Effector memory CD8-positive, alpha-beta T cell (primary cell): Measurements from ENCODE around the gene GLUL.

ENCODE experiments used
- ATAC-seq: fragments of 150-1000 bp; cut with Tn5 transposase; replicated peaks from 2 replicates; pipeline ENCODE4 v1.10.0; 2021; ENCODE audit warnings: mild to moderate bottlenecking, moderate library complexity
- DNase-seq, 3 experiments: peaks; one replicate each; pipeline ENCODE4 v3.0.0; 2021
- H3K27ac Mint-ChIP-seq, 2 donors: one replicate each; pipeline ENCODE4 v1.8.0; 2022; ENCODE audit warnings: mild to moderate bottlenecking in 2 of 2, mixed read lengths in 2 of 2, moderate library complexity in 2 of 2
- H3K27me3 Mint-ChIP-seq, 2 donors: one replicate each; pipeline ENCODE4 v1.8.0; 2022; ENCODE audit warnings: mixed read lengths in 2 of 2
- H3K36me3 Mint-ChIP-seq: one replicate; pipeline ENCODE4 v1.8.0; 2022; ENCODE audit warnings: mild to moderate bottlenecking, moderate library complexity, mixed read lengths; ENCODE audit not compliant: insufficient read depth
- H3K4me1 Mint-ChIP-seq, 2 donors: one replicate each; pipeline ENCODE4 v1.8.0; 2022; ENCODE audit warnings: low read depth in 2 of 2, mixed read lengths in 2 of 2
- H3K4me3 Mint-ChIP-seq, 2 donors: one replicate each; pipeline ENCODE4 v1.8.0; 2022; ENCODE audit warnings: mild to moderate bottlenecking in 2 of 2, mixed read lengths in 2 of 2, moderate library complexity in 2 of 2
- H3K9me3 Mint-ChIP-seq, 2 donors: one replicate each; pipeline ENCODE4 v1.8.0; 2022; ENCODE audit warnings: mixed read lengths in 2 of 2

GLUL gene

DNA sequence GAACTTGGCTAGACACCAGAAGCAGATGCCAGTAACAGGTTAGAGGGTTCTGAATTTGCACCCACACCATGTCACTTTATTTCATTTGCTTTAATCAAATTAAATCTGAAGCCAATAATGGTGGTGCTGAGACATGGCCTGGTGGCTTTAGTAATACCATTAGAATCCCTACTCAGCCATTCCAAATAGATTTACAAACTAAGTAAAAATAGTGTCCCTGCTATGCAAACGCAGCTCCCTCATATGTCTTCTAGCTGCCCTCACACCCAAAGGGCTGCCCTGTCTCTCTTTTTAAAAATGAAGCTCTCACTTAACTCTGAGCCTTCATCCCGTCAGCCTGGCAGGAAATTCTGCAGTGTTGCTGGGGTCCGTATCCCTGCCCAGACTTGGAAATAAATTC is 21.1 kb downstream of the GLUL start:
- Mint-ChIP-seq H3K36me3 (no peaks in the 10 kb centered on the region), H3K27ac (no peak overlapping the region), H3K4me1 (no peaks in the 10 kb centered on the region), H3K4me3 (no peak overlapping the region), H3K27me3 (peaks cover 4 to 14% of the 10 kb centered on the region in 2 donors), H3K9me3 (no peaks in the 10 kb centered on the region)
- DNase-seq (no peak), ATAC-seq (no peak)

DNA sequence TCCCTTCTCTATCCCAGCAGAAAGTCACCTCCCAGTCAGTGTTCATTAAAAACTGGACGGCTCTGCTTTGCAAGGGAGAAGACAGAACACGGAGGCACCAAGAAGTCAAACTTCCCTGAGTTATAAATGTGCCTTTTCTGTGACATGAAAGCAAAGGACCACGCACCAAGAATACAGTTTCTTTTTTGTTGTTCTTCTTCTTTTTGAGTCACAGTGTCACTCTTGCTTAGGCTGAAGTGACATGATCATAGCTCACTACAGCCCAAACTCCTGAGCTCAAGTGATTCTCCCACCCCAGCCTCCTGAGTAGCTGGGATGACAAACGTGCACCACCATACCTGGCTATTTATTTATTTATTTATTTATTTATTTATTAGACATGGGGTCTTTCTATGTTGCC is 22.7 kb downstream of the GLUL start:
- Mint-ChIP-seq H3K4me1 (no peaks in the 10 kb centered on the region), H3K4me3 (no peak overlapping the region), H3K27me3 (peaks cover 8 to 19% of the 10 kb centered on the region in 2 donors), H3K27ac (no peak overlapping the region), H3K36me3 (no peaks in the 10 kb centered on the region), H3K9me3 (no peaks in the 10 kb centered on the region)
- DNase-seq (no peak), ATAC-seq (no peak)

DNA sequence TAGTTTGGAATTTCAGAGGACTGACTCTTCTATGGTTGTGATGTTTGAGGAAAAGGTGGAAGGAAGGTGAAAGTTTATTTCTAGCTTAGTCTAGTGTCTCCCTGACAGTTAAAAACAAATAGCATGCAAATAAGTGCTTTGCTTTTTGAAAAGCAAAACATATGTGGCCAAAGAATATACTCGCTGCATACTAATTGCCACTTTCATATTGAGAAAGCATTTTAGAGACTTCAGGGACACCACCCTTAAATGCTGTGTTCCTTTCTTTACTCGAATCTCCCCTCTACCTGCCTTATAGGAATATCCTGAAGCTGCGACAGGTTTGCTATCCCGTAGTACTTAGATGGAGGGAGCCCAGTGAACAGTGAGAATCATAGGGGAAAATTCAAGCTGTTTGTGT is 23.2 kb downstream of the GLUL start:
- DNase-seq (no peak), ATAC-seq (no peak)
- Mint-ChIP-seq H3K4me3 (no peak overlapping the region), H3K9me3 (no peaks in the 10 kb centered on the region), H3K27me3 (peaks cover 8 to 19% of the 10 kb centered on the region in 2 donors), H3K4me1 (no peaks in the 10 kb centered on the region), H3K36me3 (no peaks in the 10 kb centered on the region), H3K27ac (no peak overlapping the region)

DNA sequence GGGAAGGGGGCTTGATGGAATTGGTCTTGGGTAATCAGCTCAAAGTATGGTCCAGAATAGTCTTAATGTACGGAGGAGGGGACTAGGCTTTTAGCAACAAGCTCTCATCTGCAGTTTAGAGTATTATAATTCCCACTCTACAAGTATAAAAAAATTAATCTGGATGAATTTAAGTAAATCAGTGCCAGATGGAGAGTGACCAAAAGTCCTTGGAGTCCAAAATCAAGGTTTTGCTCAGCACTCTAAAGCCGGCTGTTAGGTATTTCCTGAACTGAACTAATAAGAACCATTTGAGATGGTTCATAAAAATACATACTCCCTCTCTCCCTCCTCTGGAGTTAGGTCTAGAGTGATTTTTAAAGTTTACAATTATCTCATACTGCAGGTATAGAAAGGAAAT is 23.7 kb downstream of the GLUL start:
- ATAC-seq = no peak

DNA sequence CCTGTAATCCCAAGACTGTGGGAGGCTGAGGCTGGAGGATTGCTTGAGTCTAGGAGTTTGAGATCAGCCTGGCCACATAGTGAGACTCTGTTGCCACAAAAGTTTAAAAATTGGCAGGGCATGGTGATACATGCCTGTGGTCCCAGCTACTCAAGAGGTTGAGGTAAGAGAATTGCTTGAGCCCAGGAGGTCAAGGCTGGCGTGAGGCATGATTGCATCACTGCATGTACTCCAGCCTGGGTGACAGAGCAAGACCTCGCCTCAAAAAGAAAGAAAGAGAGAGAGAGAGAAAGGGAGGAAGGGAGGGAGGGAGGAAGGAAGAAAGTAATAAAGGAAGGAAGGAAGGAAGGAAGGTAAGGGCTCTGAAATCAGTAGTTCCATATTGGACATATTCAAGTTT is 25.0 kb downstream of the GLUL start:
- Mint-ChIP-seq H3K36me3 (peaks cover 3% of the 10 kb centered on the region), H3K9me3 (no peaks in the 10 kb centered on the region), H3K27me3 (peaks cover 8 to 19% of the 10 kb centered on the region in 2 donors), H3K4me1 (no peaks in the 10 kb centered on the region), H3K27ac (no peak overlapping the region), H3K4me3 (no peak overlapping the region)
- DNase-seq (no peak), ATAC-seq (no peak)

More for the DNA sequence above, 23.7 kb downstream of the GLUL start:
- peaks cover 8 to 19% of the 10 kb centered on the region in 2 donors for H3K27me3 Mint-ChIP-seq
- H3K36me3 Mint-ChIP-seq = no peaks in the 10 kb centered on the region
- no peak for DNase-seq
- H3K4me1 Mint-ChIP-seq = no peaks in the 10 kb centered on the region
- no peak overlapping the region for H3K27ac Mint-ChIP-seq
- no peaks in the 10 kb centered on the region for H3K9me3 Mint-ChIP-seq
- H3K4me3 Mint-ChIP-seq = no peak overlapping the region

DNA sequence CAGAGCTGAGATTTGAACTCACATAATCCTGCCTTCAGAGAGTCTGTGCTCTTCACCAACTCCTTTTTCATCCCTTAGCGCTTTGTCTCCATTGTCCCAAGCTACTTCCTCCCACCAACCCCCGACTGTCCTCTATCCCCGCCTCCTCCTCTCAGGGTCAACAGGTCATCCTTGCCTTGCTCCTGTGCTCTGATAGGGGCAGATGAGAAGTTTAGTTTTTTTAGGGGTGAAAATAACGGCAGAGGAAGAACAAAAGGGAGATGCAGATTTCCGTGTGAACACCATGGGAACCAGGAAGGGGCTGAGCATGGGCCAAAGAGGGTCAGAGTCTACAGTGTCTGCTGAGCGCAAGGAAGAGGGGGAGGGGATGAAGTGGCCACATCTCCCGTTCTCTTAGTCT is 31.9 kb downstream of the GLUL start:
- Mint-ChIP-seq H3K4me1 (no peaks in the 10 kb centered on the region), H3K4me3 (no peak overlapping the region), H3K9me3 (no peaks in the 10 kb centered on the region), H3K27me3 (peaks cover 0 to under 1% of the 10 kb centered on the region in 2 donors), H3K27ac (no peak overlapping the region), H3K36me3 (peaks cover 3% of the 10 kb centered on the region)
- DNase-seq (no peak), ATAC-seq (no peak)

DNA sequence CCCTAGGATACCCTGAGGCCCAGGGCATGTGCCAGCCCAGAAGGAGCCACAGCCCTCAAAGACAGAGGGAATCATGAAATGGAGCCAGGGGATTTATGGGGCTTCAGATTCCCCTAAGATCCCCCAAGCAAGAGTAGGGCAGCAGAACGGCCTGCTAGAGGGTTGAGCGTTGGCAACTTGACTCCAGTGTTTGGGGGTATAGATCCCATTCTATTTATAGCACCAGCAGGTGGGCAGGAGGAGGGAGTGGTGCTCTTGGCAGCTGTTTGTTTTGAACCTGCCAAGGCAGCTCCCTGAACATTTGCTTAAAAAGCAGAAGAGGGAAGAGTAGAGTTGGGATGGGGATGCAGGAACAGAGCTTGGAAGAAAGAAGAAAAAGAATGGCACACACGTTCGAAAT is 33.7 kb downstream of the GLUL start:
- Mint-ChIP-seq H3K4me3 (no peak overlapping the region), H3K27ac (peak overlapping the region in 1 of 2 donors; percentile 29)

DNA sequence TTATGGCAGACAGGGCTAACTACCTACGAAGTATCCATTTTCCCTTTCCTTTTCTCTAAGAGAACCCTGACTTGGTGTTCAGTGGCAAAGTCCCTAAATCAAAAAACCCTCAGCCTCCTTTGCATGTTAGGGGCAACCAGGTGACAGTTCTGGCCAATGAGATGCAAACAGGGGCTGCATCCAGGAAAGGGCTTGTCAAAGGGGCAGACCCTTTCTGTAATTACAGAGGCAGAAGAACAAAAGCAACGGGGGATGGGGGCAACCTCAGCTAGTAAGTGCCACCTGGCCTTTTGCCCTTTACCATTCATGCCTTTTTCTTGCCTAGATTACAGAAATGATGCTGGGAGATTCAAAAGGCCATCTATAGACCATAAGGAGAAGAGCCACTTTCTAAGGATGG is 34.4 kb downstream of the GLUL start:
- ATAC-seq (no peak), DNase-seq (no peak)
- H3K4me1 Mint-ChIP-seq = no peaks in the 10 kb centered on the region
- H3K27me3 Mint-ChIP-seq = peaks cover 0 to 5% of the 10 kb centered on the region in 2 donors
- no peak overlapping the region for H3K4me3 Mint-ChIP-seq
- peaks cover 3% of the 10 kb centered on the region for H3K36me3 Mint-ChIP-seq
- no peaks in the 10 kb centered on the region for H3K9me3 Mint-ChIP-seq
- no peak overlapping the region for H3K27ac Mint-ChIP-seq

More for the DNA sequence above, 33.7 kb downstream of the GLUL start:
- H3K4me1 Mint-ChIP-seq = no peaks in the 10 kb centered on the region
- DNase-seq (no peak), ATAC-seq (no peak)
- peaks cover 0 to 5% of the 10 kb centered on the region in 2 donors for H3K27me3 Mint-ChIP-seq
- no peaks in the 10 kb centered on the region for H3K9me3 Mint-ChIP-seq
- peaks cover 3% of the 10 kb centered on the region for H3K36me3 Mint-ChIP-seq

DNA sequence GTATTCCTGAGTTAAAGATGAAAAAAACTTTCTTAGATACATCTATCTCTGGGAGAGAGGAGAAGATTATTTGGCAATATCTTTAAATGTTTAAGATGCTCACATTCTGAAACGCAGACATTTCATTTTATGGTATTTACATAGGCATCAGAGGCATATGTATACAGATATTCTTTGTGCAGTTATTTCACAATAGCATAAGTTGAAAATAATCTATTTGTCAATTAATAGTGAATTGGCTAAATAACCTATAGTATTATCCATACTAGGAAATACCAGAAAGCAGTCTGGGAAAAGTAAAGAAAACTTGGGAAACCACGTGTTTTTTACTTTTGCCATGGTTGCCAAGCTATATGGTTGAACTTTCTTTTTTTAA is 35.9 kb downstream of the GLUL start:
- Mint-ChIP-seq H3K4me1 (no peaks in the 10 kb centered on the region), H3K36me3 (no peaks in the 10 kb centered on the region), H3K4me3 (no peak overlapping the region), H3K27me3 (peaks cover 0 to 5% of the 10 kb centered on the region in 2 donors), H3K27ac (no peak overlapping the region), H3K9me3 (no peaks in the 10 kb centered on the region)
- ATAC-seq = no peak
- DNase-seq = no peak

DNA sequence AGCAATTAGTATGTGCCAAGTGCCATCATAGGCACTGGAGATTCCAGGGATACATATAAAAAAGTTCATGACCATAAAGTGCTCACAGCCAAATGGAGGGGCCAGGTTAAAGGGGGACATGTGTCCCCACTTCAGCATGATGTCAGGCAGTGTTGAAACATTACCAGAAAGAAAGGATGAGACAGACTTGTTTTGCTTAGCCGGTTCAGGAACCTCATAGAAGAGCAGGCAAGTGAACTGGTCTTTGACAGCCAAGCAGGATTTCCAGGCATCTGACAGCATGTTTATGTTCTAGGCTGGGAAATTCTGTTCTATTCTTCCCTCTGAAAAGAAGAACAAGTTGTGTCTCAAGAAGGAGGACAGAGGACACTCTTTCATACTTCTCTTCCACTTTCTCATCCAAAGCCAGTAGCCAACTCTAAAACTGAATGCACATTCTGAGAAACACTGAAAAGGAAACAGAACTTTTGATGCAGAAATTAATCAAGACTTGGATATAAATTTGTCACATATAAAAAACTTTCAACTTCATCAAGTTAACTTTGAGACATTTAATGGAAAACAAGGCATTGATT is 39.7 kb downstream of the GLUL start:
- ATAC-seq = no peak
- peaks cover 0 to 11% of the 10 kb centered on the region in 2 donors for H3K27me3 Mint-ChIP-seq
- H3K27ac Mint-ChIP-seq = no peak overlapping the region
- no peaks in the 10 kb centered on the region for H3K36me3 Mint-ChIP-seq
- no peaks in the 10 kb centered on the region for H3K9me3 Mint-ChIP-seq
- H3K4me1 Mint-ChIP-seq = no peaks in the 10 kb centered on the region
- DNase-seq = no peak
- H3K4me3 Mint-ChIP-seq = no peak overlapping the region

DNA sequence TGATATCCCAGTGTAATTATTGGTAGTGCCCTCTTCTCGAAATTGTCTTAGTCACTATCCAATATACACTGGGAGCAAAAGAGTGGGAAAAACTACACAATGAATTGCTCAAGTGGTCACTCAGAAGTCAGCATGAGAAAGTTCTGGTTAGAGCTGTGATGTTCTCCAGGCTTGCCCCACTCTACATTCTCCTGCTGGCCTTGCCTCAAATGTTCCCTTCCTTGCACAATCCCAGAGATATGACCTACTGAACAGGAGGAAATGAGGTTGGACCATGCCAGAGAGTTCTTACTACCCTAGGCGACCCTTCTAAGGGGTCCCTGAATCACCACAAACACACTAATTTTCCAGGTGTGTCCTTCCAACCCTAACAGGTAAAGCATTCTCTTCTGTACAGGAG is 40.8 kb downstream of the GLUL start:
- Mint-ChIP-seq H3K27ac (no peak overlapping the region), H3K36me3 (no peaks in the 10 kb centered on the region)
- ATAC-seq = no peak

DNA sequence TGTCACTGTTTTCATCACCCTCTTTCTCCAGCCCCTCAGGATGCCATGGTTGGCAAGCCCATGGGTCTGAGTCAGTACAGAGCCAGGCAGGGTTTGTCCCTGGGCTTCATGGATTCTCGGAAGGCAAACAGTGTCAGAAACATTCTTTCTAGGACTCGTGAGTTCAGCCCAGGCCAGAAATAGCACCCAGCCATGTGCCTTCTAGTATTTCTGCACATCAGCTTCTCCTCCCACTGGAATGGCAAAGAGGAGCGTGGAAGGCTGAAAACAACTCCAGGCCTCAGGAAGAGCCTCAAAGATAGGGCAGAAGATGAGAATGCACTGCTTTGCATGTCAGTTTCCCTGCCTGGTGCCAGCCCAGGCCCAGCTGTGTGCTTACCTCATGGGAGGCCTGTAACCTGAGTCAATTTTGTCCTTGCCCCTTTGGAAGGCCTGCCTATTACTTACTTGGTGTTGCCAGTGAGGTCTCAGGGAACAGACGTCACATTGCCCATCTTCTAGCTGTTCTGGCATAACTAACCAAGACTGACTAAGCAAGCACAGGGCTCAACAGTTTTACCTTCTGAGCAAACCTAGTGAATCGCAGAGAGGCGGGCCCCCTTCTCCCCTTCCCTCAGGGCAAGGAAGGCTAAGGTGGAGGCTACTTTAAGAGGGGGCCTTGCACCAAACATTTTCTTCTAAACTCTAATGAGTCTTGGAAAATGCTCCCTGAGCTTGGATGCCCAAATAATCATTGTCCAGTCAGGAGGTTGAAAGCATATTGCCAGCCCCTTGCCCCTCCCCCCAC is 42.4 kb downstream of the GLUL start:
- H3K27me3 Mint-ChIP-seq = peaks cover 0 to 6% of the 10 kb centered on the region in 2 donors
- no peak for ATAC-seq

More for the DNA sequence above, 40.8 kb downstream of the GLUL start:
- Mint-ChIP-seq H3K9me3 (no peaks in the 10 kb centered on the region), H3K27me3 (peaks cover 0 to 11% of the 10 kb centered on the region in 2 donors), H3K4me1 (no peaks in the 10 kb centered on the region), H3K4me3 (no peak overlapping the region)
- DNase-seq = no peak

DNA sequence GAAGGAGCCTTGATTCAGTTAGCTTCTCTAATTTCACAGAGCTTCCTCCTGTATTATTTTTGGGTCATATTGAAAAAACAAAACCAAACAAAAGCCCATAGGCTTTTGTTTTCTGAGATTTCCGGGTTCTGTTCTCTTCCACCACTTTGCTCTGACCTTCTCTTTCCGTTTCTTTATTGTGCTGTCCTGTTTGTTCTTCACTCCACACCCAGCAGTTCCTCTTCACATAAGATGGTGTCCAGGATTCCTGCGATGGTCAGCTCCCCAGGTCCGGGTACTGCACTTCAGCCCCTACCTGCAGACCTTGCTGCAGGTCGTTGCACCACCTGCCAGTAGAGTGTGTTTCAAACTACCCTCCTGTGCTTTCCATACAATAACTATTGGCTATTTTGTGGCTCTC is 44.6 kb downstream of the GLUL start:
- no peaks in the 10 kb centered on the region for H3K36me3 Mint-ChIP-seq
- peaks cover 0 to 6% of the 10 kb centered on the region in 2 donors for H3K27me3 Mint-ChIP-seq
- H3K27ac Mint-ChIP-seq = no peak overlapping the region
- H3K9me3 Mint-ChIP-seq = no peaks in the 10 kb centered on the region
- H3K4me3 Mint-ChIP-seq = no peak overlapping the region
- no peak for ATAC-seq
- H3K4me1 Mint-ChIP-seq = no peaks in the 10 kb centered on the region
- no peak for DNase-seq

More for the DNA sequence above, 42.4 kb downstream of the GLUL start:
- no peaks in the 10 kb centered on the region for H3K4me1 Mint-ChIP-seq
- H3K4me3 Mint-ChIP-seq = no peak overlapping the region
- H3K36me3 Mint-ChIP-seq = no peaks in the 10 kb centered on the region
- no peak for DNase-seq
- no peak overlapping the region for H3K27ac Mint-ChIP-seq
- no peaks in the 10 kb centered on the region for H3K9me3 Mint-ChIP-seq
